NCI-H748 (cell line): ENCODE results near the gene CACNA2D3.
A peak's percentile ranks its signal among the peaks of the same experiment; 100 is the strongest.
"Not testable (repeated sequence)": the region's sequence is repeated elsewhere in the genome, so short reads cannot be mapped to it uniquely, and the experiment has no call there.

Source experiments
- DNase-seq: peaks from one replicate; lab custom pipeline; 2025; ENCODE audit not compliant: unreplicated experiment; lab: John Stamatoyannopoulos, UW

CACNA2D3 gene

DNA sequence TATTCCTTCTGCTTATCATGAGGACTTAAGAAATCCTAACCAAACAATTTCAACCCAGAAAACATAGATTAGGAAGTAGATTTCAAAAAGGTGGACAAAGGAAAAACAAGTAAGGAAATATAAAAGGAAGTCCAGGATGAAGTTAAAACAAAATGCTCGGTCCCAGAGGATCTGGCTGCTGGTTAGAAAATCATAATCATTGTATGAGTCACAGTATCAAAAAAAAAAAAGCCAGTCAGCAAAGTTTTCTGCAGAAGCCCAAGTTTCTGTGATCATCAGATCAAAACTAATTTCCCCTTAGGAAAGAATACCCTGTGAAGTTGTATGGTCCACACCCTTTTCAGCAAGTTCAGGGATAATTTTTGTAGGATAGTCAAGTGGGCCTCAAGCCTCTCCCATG lies 848.5 kb downstream of the CACNA2D3 start:
- DNase-seq: no peak

GRCh38 chr3:54977439-54977838 lies 855.1 kb downstream of the CACNA2D3 start:
- DNase-seq: no peak

DNA sequence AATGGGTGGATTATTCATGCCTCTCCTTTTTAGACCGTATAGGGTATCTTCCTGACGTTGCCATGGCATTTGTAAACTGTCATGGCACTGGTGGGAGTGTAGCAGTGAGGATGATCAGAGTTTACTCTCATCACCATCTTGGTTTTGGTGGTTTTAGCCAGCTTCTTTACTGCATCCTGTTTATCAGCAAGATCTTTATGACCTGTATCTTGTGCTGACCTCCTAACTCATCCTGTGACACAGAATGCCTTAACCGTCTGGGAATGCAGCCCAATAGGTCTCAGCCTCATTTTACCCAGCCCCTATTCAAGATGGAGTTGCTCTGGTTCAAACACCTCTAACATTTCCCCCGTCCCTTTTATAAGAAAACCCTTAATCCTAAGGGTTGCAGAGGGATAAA lies 855.6 kb downstream of the CACNA2D3 start:
- DNase-seq: not testable (repeated sequence)

DNA sequence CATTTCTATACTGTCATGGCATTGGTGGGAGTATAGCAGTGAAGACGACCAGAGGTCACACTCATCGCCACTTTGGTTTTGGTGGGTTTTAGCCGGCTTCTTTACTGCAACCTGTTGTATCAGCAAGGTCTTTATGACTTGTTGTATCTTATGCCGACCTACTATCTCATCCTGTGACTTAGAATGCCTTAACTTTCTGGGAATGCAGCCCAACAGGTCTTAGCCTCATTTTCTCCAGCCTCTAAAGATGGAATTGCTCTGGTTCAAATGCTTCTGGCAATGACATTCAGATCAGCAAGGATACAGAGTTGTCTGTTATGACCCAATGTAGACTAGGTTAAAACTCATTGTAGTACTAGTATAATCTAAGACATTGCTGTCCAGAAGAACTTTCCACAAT lies 860.5 kb downstream of the CACNA2D3 start:
- DNase-seq: no peak

- no peak for DNase-seq
Measured at GRCh38 chr3:54983266-54984099, 861.1 kb downstream of the CACNA2D3 start.

DNA sequence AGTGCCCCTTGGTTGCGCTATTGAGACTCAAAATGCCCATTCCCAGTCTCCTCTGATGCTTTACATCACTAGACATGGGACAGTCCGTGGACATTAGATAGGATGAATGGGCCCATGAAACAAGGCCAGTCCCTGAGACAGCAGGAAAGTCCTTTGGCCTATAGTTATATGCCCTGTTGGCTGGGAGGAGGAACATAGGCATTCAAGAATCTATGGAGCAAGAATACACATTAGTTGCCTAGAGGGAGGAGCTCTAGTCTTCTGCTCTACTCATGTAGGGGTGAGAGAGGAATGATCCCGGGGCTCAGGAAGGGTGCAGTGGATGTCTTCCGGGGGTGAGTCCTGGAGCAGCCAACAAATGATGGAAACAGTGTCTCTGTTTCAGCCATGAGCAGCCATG lies 863.5 kb downstream of the CACNA2D3 start:
- DNase-seq: no peak

GRCh38 chr3:54986294-54986693 lies 863.9 kb downstream of the CACNA2D3 start:
- DNase-seq: no peak

DNA sequence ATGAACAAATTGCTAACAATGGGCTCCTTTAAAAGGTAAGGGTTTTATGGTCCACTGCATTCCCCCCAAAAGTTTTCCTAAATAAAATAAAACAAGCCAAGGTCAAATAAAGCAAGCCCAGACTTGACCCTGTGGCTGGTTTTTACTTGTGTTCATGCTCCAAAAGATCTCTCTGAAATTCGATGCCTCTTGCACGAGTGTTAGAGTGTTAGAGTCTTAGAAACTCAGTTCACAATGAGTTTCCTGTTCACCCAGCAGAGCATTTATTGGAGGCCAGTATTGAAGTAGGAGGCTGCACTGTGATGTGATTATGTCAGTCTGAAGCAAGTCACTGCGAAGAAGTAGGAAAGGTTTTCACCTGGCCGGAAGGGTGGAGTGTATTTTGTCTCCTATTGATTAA lies 865.4 kb downstream of the CACNA2D3 start:
- DNase-seq: no peak

DNA sequence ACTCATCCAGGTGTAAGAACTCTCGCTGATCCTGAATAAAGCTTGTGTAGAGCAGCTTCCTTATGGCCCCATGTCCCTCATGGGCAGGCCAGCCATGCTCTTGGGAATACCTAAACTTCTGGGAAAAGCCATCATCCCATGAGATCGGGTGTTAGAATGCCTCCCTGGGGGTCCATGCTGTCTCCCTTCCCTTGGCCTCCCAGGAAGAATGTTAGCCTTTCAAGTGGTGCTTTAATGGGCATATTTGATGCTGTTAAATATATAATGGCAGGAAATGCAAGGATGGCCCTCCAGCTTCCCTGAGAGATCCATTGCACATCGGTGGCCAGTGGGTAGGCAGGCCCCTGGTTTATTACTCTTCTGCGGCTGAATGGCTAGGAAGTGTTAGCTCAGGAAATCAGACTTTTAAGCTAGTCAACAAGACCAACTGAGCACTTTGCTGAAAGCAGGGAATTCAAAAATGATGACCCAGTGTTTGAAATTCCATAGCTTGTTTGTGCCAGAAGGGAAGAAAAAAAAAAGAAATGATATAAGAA lies 866.0 kb downstream of the CACNA2D3 start:
- no peak for DNase-seq

DNA sequence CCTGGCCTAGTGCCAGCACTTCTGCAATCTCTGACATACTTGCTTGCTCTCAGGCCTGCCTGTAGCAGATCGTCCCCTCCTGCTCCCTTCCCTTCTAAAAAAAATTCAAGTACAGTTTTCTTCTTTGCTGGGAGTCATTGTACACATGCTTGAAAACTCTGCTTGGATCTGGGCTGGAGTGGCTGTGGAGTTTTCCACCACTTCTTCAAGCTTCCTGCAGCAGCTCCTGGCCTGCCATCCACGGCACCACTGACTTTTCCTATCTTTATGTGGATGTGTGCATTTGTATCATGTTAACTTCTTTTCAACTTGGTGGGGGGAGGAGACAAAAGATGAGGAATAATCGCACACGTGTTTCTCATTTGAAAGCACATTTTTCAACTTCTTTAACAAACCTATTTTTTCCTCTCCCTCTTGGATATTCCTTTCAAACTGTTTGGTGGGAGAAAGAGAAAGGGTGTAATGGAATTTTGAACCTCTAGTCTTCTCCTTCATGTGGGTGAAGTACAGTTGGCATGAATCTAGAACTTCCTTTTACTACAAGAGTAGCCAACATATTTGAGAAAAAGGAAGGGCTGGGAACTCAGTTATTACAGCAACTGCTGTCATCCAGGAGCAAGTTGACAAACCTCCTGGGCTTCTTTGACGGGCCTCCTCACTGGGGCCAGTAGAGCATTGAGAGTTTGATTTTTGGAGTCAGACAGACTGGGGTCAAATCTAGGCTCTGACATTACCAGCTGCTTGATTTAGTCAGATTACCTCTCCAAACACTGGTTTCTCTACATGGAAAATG lies 866.7 kb downstream of the CACNA2D3 start:
- no peak for DNase-seq

GRCh38 chr3:54994111-54994513 lies 871.8 kb downstream of the CACNA2D3 start:
- no peak for DNase-seq

GRCh38 chr3:54999159-54999558 lies 876.8 kb downstream of the CACNA2D3 start:
- peak; percentile 1 for DNase-seq

- DNase-seq: peak; percentile 4
Measured at GRCh38 chr3:54999811-55000210, 877.5 kb downstream of the CACNA2D3 start.

DNA sequence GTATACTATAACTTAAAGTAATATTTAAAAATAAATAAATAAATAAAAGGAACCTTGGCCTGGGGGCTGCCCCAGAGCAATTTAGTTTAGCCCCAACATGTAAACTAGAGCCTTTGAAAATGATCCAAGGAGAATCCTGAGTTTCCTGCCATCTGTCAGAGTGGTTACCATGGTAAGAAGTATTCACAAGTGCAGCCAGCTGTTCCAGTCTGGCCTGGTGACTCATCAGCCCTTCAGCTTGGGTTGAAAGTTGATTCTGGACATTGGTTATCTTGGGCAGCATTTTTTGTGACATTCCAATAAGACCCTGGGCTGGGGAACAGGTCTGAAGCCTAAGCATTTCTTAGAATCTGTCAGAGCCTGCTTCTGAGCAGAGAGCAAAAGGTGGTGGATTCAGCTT lies 878.2 kb downstream of the CACNA2D3 start:
- DNase-seq: peak; percentile 50

DNA sequence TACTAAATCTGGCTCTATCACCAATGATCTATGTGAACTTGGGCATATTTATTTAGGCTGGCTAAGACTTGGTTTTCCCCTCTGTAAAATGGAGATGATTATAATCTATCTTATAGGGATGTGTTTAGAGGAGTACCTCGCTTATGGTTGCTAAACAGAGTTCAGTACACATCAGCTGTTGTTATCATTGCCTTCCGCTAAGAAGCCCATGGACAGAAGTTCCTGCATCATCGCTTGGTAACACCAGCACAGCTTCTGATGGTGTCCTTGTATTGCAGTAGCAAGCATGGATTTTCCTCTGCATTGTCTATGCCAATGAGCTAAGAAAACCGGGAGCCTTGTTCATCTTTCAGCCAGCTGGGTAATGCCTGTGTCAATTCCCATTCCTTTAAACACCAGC lies 878.6 kb downstream of the CACNA2D3 start:
- no peak for DNase-seq

- DNase-seq: no peak
Measured at GRCh38 chr3:55002416-55002930, 880.1 kb downstream of the CACNA2D3 start.

DNA sequence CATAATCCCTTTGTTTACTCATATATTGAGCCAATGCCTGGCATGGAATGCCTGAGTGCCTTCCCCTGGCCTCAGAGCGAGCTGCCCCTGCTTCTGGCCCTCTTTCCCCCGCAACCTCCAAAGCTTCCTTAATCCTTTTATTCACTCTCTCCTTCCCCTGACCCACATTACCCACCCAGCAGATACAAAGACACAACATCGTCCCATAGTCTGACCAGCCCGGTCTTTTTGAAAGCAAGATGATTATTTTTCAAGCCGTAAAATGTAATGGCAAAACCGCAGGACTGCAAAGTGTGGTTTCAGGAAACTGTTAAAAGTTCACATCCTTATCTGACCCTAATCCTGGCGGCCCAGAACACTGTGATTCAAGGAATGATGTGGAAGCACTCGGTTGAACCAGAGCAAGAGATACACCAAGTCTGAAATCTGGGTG lies 883.9 kb downstream of the CACNA2D3 start:
- no peak for DNase-seq

- no peak for DNase-seq
Measured at GRCh38 chr3:55007971-55008370, 885.6 kb downstream of the CACNA2D3 start.

GRCh38 chr3:55009372-55009771 lies 887.0 kb downstream of the CACNA2D3 start:
- DNase-seq: no peak

DNA sequence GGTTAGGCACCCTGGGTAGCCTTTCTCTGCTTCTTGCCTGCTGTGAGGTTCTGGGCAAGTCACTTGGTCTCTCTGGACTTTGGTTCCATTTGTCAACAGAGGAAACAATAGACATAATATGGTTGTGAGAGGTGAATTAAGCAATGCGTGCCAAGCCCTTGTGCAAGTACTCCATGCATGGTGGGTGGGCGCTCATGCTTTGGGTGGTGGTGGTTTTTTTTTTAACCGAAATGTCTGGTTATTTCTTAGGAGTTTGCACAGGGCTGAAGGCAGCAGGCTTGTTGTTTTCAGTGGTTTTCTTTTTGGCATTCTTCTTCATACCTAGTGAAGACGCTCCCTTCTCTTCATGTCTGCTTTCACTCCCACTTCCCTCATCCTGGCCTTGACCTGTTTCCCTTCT lies 889.7 kb downstream of the CACNA2D3 start:
- DNase-seq: no peak

DNA sequence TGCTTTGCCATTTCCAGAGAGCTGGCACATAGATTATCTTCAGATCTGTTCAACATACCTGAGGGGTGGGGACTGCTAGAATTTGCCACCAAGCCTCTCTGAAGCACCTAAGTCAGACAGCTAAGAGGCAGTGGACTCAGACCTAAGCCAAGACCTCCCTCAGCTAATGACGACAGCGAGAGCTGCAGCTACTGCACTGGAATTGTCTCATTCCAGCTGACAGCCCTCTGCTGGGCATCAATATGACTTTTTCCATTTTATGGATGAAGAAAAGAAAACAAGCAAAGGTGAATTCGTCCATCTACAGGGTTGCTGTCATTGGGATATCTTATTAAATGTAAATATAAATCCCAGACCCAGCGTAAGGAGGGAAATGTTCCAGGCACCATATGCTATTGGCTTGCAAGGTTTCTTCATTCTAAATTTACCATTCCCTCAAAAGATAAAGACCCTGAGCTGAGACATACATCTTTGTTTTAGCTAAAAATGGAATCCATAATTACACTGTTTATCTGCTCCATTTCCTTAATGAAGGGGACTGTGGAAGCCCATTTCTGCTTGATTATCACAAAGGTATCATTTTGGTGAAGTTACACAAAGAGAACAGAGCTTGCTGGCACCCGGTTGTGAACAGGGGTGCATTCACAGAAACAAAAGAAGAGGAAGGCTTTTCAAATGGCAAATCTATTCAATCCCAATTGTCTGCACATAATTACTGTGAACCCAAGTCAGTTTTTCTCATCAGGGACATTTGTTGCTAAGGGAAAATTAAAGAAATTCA lies 891.0 kb downstream of the CACNA2D3 start:
- DNase-seq: peak; percentile 48
